Activated T-helper 1 cell treated with anti-CD3 and anti-CD28 coated beads, Interleukin-12 subunit alpha, Interleukin-12 subunit beta, Interleukin-2, Interleukin-4 antibody, amounts not matched to agents 30 ng/mL and 10 ng/mL and 1 ng/mL, durations not matched to agents 14 hours and 24 hours and 36 hours (primary cell): ENCODE data around the gene POU5F1. TPM values are rescaled to one million over a fixed set of nuclear protein-coding genes. Genes with fewer than 3 reads are reported as not detected.
"Not testable (repeated sequence)": the region's sequence is repeated elsewhere in the genome, so short reads cannot be mapped to it uniquely, and the experiment has no call there.

Experiments
- DNase-seq: peaks from one replicate; pipeline ENCODE4 v3.0.0; 2021; ENCODE audit warnings: low spot score
- H3K27ac Mint-ChIP-seq: one replicate; pipeline ENCODE4 v1.8.0; 2021; ENCODE audit warnings: mild to moderate bottlenecking, mixed read lengths
- H3K27me3 Mint-ChIP-seq: one replicate; pipeline ENCODE4 v1.8.0; 2022; ENCODE audit warnings: mild to moderate bottlenecking, moderate library complexity, mixed read lengths; ENCODE audit not compliant: insufficient read depth
- H3K36me3 Mint-ChIP-seq: one replicate; pipeline ENCODE4 v1.8.0; 2021; ENCODE audit warnings: low read depth, mixed read lengths
- H3K4me1 Mint-ChIP-seq: one replicate; pipeline ENCODE4 v1.8.0; 2021; ENCODE audit warnings: low read depth, mixed read lengths
- H3K4me3 Mint-ChIP-seq: one replicate; pipeline ENCODE4 v1.8.0; 2021; ENCODE audit warnings: mild to moderate bottlenecking, moderate library complexity, mixed read lengths
- H3K9me3 Mint-ChIP-seq: one replicate; pipeline ENCODE4 v1.8.0; 2021; ENCODE audit warnings: mixed read lengths
- intact Hi-C: fragments of 100-400 bp; cut with micrococcal nuclease; formaldehyde crosslinking; loops from one replicate; pipeline ENCODE4 v1.15.1; 2024
- total RNA-seq: library from RNA; stranded (reverse); gene quantifications from 2 replicates; pipeline ENCODE4 v1.2.3, GENCODE V29; 2022

The POU5F1 gene
- total RNA-seq, 1 donor from 2014 or later = not detected

DNA sequence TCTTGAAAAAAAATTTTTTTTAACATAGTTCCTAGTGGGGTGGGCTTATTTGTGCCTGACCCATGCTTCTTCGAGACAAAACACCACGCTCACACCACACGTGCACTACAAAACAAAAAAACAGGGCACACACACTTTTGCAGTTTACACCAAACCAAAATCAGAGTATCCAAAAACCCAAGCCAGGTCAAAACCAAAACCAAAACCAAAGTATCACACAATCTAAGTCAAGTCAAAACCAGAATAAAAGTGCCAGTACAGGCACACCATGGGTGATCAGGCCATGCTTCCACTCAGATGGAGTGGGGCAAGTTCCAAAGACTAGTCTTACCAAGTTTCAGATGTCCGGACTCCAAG is 15.2 kb upstream of the POU5F1 start:
- H3K27me3 Mint-ChIP-seq, H3K9me3 Mint-ChIP-seq, DNase-seq, H3K4me3 Mint-ChIP-seq, H3K36me3 Mint-ChIP-seq, intact Hi-C loops, H3K27ac Mint-ChIP-seq: not testable (repeated sequence)
- peaks cover 14% of the 10 kb centered on the region for H3K4me1 Mint-ChIP-seq

- H3K4me1 Mint-ChIP-seq = peaks cover 20% of the 10 kb centered on the region
- H3K27ac Mint-ChIP-seq, DNase-seq, H3K36me3 Mint-ChIP-seq, H3K9me3 Mint-ChIP-seq, H3K4me3 Mint-ChIP-seq, intact Hi-C loops, H3K27me3 Mint-ChIP-seq: not testable (repeated sequence)
Observed at GRCh38 chr6:31183859-31184258, 13.4 kb upstream of the POU5F1 start.

GRCh38 chr6:31183287-31183686 is 12.8 kb upstream of the POU5F1 start:
- not testable (repeated sequence) for DNase-seq

GRCh38 chr6:31180500-31180899 is 10.0 kb upstream of the POU5F1 start:
- peak; percentile 27 for DNase-seq
- intact Hi-C loops = no loop called here
- H3K27me3 Mint-ChIP-seq = peaks cover 3% of the 10 kb centered on the region
- H3K9me3 Mint-ChIP-seq = no peaks in the 10 kb centered on the region
- H3K36me3 Mint-ChIP-seq = no peaks in the 10 kb centered on the region
- H3K27ac Mint-ChIP-seq = no peak overlapping the region
- peaks cover 16% of the 10 kb centered on the region for H3K4me1 Mint-ChIP-seq
- peak overlapping the region; percentile 64 for H3K4me3 Mint-ChIP-seq

More at GRCh38 chr6:31183287-31183686, 12.8 kb upstream of the POU5F1 start:
- intact Hi-C loops, H3K4me3 Mint-ChIP-seq, H3K27me3 Mint-ChIP-seq, H3K9me3 Mint-ChIP-seq, H3K27ac Mint-ChIP-seq, H3K36me3 Mint-ChIP-seq: not testable (repeated sequence)
- peaks cover 26% of the 10 kb centered on the region for H3K4me1 Mint-ChIP-seq

GRCh38 chr6:31179896-31180295 is 9.4 kb upstream of the POU5F1 start:
- no peak overlapping the region for H3K27ac Mint-ChIP-seq
- H3K27me3 Mint-ChIP-seq = peaks cover 3% of the 10 kb centered on the region
- peaks cover 13% of the 10 kb centered on the region for H3K4me1 Mint-ChIP-seq
- no peaks in the 10 kb centered on the region for H3K36me3 Mint-ChIP-seq
- no peaks in the 10 kb centered on the region for H3K9me3 Mint-ChIP-seq
- no peak overlapping the region for H3K4me3 Mint-ChIP-seq
- intact Hi-C loops = no loop called here
- DNase-seq = no peak

DNA sequence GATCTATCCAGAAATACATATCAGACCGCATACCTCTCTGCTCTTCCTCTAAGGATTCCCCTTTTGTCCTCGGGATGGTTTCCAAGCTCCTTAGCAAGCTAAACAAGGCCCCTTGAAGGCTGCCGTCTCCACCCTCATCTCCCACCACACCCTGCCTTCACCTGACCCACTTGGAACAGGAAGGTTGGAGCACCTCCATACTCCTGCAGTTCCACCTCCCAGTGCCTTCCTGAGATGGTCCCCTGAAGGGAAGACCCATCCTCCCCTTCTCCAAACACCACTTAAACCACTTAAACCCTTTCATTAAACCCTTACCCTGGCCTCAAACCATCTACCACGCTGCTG is 8.5 kb upstream of the POU5F1 start:
- peak overlapping the region; percentile 7 for H3K27ac Mint-ChIP-seq
- no peaks in the 10 kb centered on the region for H3K9me3 Mint-ChIP-seq
- no peak for DNase-seq
- H3K27me3 Mint-ChIP-seq = peaks cover 3% of the 10 kb centered on the region
- H3K36me3 Mint-ChIP-seq = no peaks in the 10 kb centered on the region
- H3K4me1 Mint-ChIP-seq = peaks cover 13% of the 10 kb centered on the region
- intact Hi-C loops = no loop called here
- no peak overlapping the region for H3K4me3 Mint-ChIP-seq

DNA sequence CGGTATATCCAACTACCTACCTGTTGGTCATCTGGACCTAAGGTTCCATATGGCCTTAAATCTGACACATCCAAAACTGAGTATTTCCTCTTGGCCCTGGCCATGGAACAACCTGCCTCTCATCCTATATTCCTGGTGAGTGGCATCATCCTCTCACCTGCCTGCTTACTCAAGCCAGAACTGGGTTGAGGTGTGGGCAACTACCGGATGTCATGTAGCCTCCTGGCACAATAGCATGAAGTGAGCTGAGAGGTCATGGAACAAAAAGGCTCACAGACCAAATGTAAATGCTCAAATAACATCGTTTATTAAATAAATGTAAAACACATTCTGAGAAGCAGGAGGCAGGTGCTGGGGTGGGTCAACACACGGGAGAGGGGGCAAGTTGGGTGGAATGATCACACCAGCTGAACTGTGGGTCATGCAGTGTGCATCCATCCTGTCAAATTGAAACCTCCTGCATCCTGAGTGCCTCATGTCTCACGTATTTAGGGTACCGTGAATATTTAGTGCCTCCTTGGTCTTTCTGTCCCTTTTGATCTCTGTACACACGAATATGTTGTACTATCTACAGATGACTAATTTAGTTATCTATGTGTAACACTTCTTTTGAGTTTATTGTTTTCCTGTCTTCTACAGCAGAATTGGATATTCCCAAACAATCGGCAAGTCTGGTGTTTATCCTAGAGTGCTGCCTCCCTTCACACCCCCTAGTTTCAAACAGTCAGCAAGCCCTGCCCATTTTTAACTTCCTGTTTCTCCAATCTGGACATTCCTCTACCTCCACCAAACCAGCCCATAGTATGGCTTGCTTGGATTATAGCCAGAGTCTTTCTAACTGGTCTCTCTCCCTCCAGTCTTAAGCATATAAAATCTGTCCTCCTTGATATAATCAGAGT is 7.9 kb upstream of the POU5F1 start:
- no peak for DNase-seq
- Mint-ChIP-seq H3K9me3 (no peaks in the 10 kb centered on the region), H3K36me3 (no peaks in the 10 kb centered on the region), H3K27me3 (no peaks in the 10 kb centered on the region), H3K4me3 (no peak overlapping the region), H3K27ac (peak overlapping the region; percentile 7), H3K4me1 (peaks cover 13% of the 10 kb centered on the region)
- intact Hi-C loops = no loop called here

GRCh38 chr6:31175971-31176370 is 5.5 kb upstream of the POU5F1 start:
- Mint-ChIP-seq H3K36me3 (no peaks in the 10 kb centered on the region), H3K27ac (no peak overlapping the region), H3K4me3 (no peak overlapping the region), H3K27me3 (no peaks in the 10 kb centered on the region), H3K9me3 (no peaks in the 10 kb centered on the region), H3K4me1 (peaks cover 13% of the 10 kb centered on the region)
- DNase-seq = no peak
- intact Hi-C loops = no loop called here

DNA sequence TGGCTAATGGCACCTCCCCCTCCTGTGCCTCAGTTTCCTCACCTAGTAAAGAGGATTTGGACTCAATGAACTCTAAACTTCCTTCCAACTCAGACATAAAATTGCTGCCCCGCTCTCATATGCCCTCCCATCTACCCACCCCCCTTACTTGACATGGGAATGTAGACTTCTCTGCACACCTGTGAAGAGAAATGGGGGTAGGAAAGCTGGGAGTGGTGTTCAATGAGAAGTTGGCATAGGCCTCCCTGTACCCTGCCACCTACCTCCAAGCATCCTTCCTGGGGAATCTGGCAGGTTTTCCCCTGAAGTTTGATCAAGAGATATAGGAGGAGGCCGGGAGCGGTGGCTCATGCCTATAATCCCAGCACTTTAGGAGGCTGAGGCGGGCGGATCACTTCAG is 3.9 kb upstream of the POU5F1 start:
- intact Hi-C loops = no loop called here
- Mint-ChIP-seq H3K4me1 (peaks cover 13% of the 10 kb centered on the region), H3K27ac (no peak overlapping the region), H3K27me3 (no peaks in the 10 kb centered on the region), H3K4me3 (no peak overlapping the region), H3K36me3 (no peaks in the 10 kb centered on the region), H3K9me3 (no peaks in the 10 kb centered on the region)
- DNase-seq = no peak

- Mint-ChIP-seq H3K4me1 (peaks cover 3% of the 10 kb centered on the region), H3K27me3 (no peaks in the 10 kb centered on the region), H3K27ac (no peak overlapping the region), H3K4me3 (no peak overlapping the region), H3K9me3 (no peaks in the 10 kb centered on the region), H3K36me3 (no peaks in the 10 kb centered on the region)
- no peak for DNase-seq
- intact Hi-C loops = no loop called here
Observed at GRCh38 chr6:31173406-31173805, 2.9 kb upstream of the POU5F1 start.

- H3K4me3 Mint-ChIP-seq = no peak overlapping the region
- no peaks in the 10 kb centered on the region for H3K4me1 Mint-ChIP-seq
- no peaks in the 10 kb centered on the region for H3K27me3 Mint-ChIP-seq
- no peak overlapping the region for H3K27ac Mint-ChIP-seq
- no peaks in the 10 kb centered on the region for H3K9me3 Mint-ChIP-seq
- no peaks in the 10 kb centered on the region for H3K36me3 Mint-ChIP-seq
- intact Hi-C loops = no loop called here
- no peak for DNase-seq
Observed at GRCh38 chr6:31172973-31173384, 2.5 kb upstream of the POU5F1 start.

DNA sequence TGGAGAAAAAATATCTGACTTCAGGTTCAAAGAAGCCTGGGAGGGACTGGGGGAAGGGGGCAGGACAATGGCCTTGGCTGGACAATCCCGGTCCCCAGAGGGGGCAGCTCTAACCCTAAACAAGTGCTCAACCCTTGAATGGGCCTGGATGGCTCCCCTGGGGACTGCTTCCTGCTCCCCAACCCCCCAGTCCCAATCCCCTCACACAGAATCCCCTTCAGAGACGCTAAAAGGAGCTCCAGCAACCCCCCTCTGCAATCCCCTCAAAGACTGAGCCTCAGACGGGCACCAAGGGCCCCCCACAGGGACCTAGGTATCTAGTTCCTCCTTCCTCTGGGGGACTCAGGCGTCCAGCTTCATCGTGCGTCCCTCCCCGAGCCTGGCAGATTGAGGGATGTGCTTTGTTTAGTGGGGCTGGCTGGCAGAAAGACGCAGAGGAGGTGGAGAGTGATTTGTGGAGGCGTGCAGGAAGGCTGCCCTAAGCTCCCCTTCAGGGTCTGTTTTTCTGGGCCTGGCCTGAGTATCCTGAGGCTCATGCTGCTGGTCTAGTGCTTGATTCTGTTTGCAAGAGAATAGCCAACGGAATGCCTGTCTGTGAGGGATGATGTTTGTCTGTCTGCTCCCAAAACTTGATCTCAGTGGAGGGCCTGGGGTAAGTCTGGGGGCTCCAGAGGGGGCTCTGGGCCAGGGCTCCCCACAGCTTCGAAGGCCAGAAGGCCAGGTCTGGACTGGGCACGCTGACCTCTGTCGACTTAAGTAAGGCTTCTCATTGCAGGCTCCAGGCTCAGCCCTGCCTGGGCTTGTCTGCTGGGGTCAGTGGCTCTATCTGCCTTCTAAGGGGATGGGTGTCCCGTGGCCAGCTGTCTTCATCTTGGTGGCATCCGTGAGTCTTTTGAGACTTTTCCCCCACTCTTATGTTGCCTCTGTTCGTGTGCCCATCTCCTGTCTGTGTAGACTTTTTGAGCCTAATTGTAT is 1.7 kb upstream of the POU5F1 start:
- Mint-ChIP-seq H3K4me3 (no peak overlapping the region), H3K27ac (no peak overlapping the region)

More for the DNA sequence above, 1.7 kb upstream of the POU5F1 start:
- no peak for DNase-seq
- H3K27me3 Mint-ChIP-seq = no peaks in the 10 kb centered on the region
- H3K9me3 Mint-ChIP-seq = no peaks in the 10 kb centered on the region
- H3K36me3 Mint-ChIP-seq = no peaks in the 10 kb centered on the region
- intact Hi-C loops = no loop called here
- H3K4me1 Mint-ChIP-seq = no peaks in the 10 kb centered on the region
